IMR-90 (cell line): Measurements from ENCODE around the gene LIMS2.

Source experiments
- BHLHE40 ChIP-seq: fragments of 150-350 bp; IDR thresholded peaks from 2 replicates; pipeline ENCODE4 v1.6.1; 2016; ENCODE audit warnings: mild to moderate bottlenecking, low read depth, low read length
- CEBPB ChIP-seq: IDR thresholded peaks from 2 replicates; pipeline ENCODE4 v1.6.1; 2012; ENCODE audit warnings: low read depth, low read length, improper control_type of control experiment
- CHD1 ChIP-seq: IDR thresholded peaks from 2 replicates; pipeline ENCODE4 v1.6.1; 2012; ENCODE audit warnings: low read depth, low read length, improper control_type of control experiment
- MAFK ChIP-seq: IDR thresholded peaks from 2 replicates; pipeline ENCODE4 v1.6.1; 2012; ENCODE audit warnings: low read depth, low read length, improper control_type of control experiment
- MAZ ChIP-seq: IDR thresholded peaks from 2 replicates; pipeline ENCODE4 v1.6.1; 2012; ENCODE audit warnings: low read depth, mild to moderate bottlenecking, low read length, improper control_type of control experiment, moderate library complexity, borderline replicate concordance
- MXI1 ChIP-seq: IDR thresholded peaks from 2 replicates; pipeline ENCODE4 v1.6.1; 2012; ENCODE audit warnings: low read depth, mild to moderate bottlenecking, low read length, moderate library complexity, borderline replicate concordance
- NFE2L2 ChIP-seq: fragments of 150-350 bp; IDR thresholded peaks from 2 replicates; pipeline ENCODE4 v1.6.1; 2016; ENCODE audit warnings: low read depth, mild to moderate bottlenecking, low read length
- POLR2A ChIP-seq: IDR thresholded peaks from 2 replicates; pipeline ENCODE4 v1.6.1; 2012; ENCODE audit warnings: mild to moderate bottlenecking, low read depth, low read length
- RAD21 ChIP-seq: IDR thresholded peaks from 2 replicates; pipeline ENCODE4 v1.6.1; 2012; ENCODE audit warnings: low read length, improper control_type of control experiment
- SMC3 ChIP-seq: fragments of 150-350 bp; IDR thresholded peaks from 2 replicates; pipeline ENCODE4 v1.6.1; 2016; ENCODE audit warnings: low read depth, mild to moderate bottlenecking, antibody characterized with exemption, low read length, moderate library complexity
- TF ChIP-seq, protein P1 (sequence below): conservative IDR thresholded peaks from 2 replicates; pipeline ENCODE4 v1.5.1; 2012; ENCODE audit warnings: mild to moderate bottlenecking, low read depth, low read length, improper control_type of control experiment

DNA sequence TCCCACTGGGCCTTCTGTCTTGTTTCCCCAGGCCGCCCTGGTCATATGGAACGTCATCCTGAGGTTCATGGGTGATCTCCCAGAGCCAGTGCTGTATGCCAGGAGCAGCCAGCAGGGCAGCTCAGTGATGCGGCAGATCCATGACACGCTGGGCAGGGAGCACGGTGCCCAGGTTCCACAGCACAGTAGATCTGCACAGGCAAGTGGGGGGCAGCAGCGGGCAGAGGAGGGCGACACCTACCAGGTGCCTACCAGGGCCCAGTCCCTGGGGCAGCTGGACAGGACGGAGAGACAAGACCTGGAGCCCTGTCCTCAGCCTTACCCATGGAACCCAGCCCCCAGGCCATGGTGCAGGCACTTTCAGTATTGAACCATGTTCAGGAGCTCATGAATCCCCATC, 65.5 kb downstream of the LIMS2 start:
- TF ChIP-seq POLR2A: no peak
- no peak for TF ChIP-seq SMC3
- TF ChIP-seq, protein P1, sequence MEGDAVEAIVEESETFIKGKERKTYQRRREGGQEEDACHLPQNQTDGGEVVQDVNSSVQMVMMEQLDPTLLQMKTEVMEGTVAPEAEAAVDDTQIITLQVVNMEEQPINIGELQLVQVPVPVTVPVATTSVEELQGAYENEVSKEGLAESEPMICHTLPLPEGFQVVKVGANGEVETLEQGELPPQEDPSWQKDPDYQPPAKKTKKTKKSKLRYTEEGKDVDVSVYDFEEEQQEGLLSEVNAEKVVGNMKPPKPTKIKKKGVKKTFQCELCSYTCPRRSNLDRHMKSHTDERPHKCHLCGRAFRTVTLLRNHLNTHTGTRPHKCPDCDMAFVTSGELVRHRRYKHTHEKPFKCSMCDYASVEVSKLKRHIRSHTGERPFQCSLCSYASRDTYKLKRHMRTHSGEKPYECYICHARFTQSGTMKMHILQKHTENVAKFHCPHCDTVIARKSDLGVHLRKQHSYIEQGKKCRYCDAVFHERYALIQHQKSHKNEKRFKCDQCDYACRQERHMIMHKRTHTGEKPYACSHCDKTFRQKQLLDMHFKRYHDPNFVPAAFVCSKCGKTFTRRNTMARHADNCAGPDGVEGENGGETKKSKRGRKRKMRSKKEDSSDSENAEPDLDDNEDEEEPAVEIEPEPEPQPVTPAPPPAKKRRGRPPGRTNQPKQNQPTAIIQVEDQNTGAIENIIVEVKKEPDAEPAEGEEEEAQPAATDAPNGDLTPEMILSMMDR: no peak
- no peak for TF ChIP-seq CEBPB
- TF ChIP-seq MXI1: no peak
- no peak for TF ChIP-seq RAD21
- no peak for TF ChIP-seq MAZ
- TF ChIP-seq CHD1: no peak
- no peak for TF ChIP-seq NFE2L2
- no peak for TF ChIP-seq MAFK
- TF ChIP-seq BHLHE40: no peak
